Transverse colon (tissue), 4 donors: Measurements from ENCODE around the gene CSTB.

Experiments
- EP300 ChIP-seq: sonication (generic); formaldehyde crosslinking; IDR thresholded peaks from one replicate; pipeline ENCODE4 v1.6.1; 2017; ENCODE audit warnings: antibody characterized with exemption, low read depth
- POLR2A ChIP-seq: fragments of 450-650 bp; IDR thresholded peaks from one replicate; pipeline ENCODE4 v1.6.1; 2016; ENCODE audit warnings: antibody characterized with exemption, mild to moderate bottlenecking, moderate library complexity
- POLR2AphosphoS5 ChIP-seq, 3 donors: sonication (generic); formaldehyde crosslinking; IDR thresholded peaks; one replicate each; pipeline ENCODE4 v1.6.1; 2016; ENCODE audit warnings: antibody characterized with exemption in 3 of 3
- TF ChIP-seq, protein P1 (sequence below), 5 experiments: fragments of 200-600 bp in 3 of 5; fragments of 450-650 bp in 2 of 5; sonication (generic) in 3 of 5; IDR thresholded peaks; 1 replicate in 2 of 5; 2 replicates in 3 of 5; pipeline ENCODE4 v1.5.1; 2016 to 2017; ENCODE audit warnings: antibody characterized with exemption in 5 of 5, inconsistent platforms in 3 of 5, mild to moderate bottlenecking in 2 of 5, moderate library complexity in 1 of 5

- TF ChIP-seq, protein P1, sequence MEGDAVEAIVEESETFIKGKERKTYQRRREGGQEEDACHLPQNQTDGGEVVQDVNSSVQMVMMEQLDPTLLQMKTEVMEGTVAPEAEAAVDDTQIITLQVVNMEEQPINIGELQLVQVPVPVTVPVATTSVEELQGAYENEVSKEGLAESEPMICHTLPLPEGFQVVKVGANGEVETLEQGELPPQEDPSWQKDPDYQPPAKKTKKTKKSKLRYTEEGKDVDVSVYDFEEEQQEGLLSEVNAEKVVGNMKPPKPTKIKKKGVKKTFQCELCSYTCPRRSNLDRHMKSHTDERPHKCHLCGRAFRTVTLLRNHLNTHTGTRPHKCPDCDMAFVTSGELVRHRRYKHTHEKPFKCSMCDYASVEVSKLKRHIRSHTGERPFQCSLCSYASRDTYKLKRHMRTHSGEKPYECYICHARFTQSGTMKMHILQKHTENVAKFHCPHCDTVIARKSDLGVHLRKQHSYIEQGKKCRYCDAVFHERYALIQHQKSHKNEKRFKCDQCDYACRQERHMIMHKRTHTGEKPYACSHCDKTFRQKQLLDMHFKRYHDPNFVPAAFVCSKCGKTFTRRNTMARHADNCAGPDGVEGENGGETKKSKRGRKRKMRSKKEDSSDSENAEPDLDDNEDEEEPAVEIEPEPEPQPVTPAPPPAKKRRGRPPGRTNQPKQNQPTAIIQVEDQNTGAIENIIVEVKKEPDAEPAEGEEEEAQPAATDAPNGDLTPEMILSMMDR (IDR thresholded peaks at IDR 0.05): no peak
- TF ChIP-seq POLR2A: no peak
- TF ChIP-seq EP300: no peak
- TF ChIP-seq POLR2AphosphoS5 (IDR thresholded peaks at IDR 0.05): no peak
Measured at GRCh38 chr21:43815991-43816390, 39.9 kb upstream of the CSTB start.
